ENCODE results near the gene KCNIP1. TPM values are rescaled to one million over a fixed set of nuclear protein-coding genes. Genes with fewer than 3 reads are reported as not detected.

Gene KCNIP1
- total RNA-seq, 2 donors from 2014 or later = not detected

- WGBS, 2 experiments (ENCODE audit: insufficient coverage in 1 of 2, insufficient read length in 1 of 2) = 91 to 92% methylated on average over 12 to 13 of the region's 13 CpGs
- no peak overlapping the region for H3K9ac ChIP-seq (ENCODE audit: extremely low read depth, low read length, poor library complexity, severe bottlenecking)
- no peaks in the 10 kb centered on the region for H3K36me3 ChIP-seq (ENCODE audit: control insufficient read depth, insufficient read depth, low read length)
- no peak overlapping the region for H3K4me3 ChIP-seq (ENCODE audit: low read length)
- Mint-ChIP-seq H3K36me3 (ENCODE audit: low read depth) (no peaks in the 10 kb centered on the region), H3K27me3 (ENCODE audit: insufficient read depth) (peaks cover 7% of the 10 kb centered on the region), H3K9me3 (no peaks in the 10 kb centered on the region), H3K4me1 (peaks cover 2% of the 10 kb centered on the region), H3K4me3 (no peak overlapping the region), H3K27ac (no peak overlapping the region)
- no peaks in the 10 kb centered on the region for H3K4me1 ChIP-seq (ENCODE audit: control insufficient read depth, insufficient read depth, low read length)
- TF ChIP-seq, protein P1, sequence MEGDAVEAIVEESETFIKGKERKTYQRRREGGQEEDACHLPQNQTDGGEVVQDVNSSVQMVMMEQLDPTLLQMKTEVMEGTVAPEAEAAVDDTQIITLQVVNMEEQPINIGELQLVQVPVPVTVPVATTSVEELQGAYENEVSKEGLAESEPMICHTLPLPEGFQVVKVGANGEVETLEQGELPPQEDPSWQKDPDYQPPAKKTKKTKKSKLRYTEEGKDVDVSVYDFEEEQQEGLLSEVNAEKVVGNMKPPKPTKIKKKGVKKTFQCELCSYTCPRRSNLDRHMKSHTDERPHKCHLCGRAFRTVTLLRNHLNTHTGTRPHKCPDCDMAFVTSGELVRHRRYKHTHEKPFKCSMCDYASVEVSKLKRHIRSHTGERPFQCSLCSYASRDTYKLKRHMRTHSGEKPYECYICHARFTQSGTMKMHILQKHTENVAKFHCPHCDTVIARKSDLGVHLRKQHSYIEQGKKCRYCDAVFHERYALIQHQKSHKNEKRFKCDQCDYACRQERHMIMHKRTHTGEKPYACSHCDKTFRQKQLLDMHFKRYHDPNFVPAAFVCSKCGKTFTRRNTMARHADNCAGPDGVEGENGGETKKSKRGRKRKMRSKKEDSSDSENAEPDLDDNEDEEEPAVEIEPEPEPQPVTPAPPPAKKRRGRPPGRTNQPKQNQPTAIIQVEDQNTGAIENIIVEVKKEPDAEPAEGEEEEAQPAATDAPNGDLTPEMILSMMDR (conservative IDR thresholded peaks at IDR 0.05) = no peak
- peak; percentile 22 for DNase-seq
- no peaks in the 10 kb centered on the region for H3K9me3 ChIP-seq (ENCODE audit: control insufficient read depth, low read length)
- no peaks in the 10 kb centered on the region for H3K27me3 ChIP-seq (ENCODE audit: control insufficient read depth, insufficient read depth, low read length, poor library complexity, severe bottlenecking)
- H3K27ac ChIP-seq (ENCODE audit: low read depth, low read length) = no peak overlapping the region
Observed at GRCh38 chr5:170640731-170641588, 137.1 kb downstream of the KCNIP1 start.

DNA sequence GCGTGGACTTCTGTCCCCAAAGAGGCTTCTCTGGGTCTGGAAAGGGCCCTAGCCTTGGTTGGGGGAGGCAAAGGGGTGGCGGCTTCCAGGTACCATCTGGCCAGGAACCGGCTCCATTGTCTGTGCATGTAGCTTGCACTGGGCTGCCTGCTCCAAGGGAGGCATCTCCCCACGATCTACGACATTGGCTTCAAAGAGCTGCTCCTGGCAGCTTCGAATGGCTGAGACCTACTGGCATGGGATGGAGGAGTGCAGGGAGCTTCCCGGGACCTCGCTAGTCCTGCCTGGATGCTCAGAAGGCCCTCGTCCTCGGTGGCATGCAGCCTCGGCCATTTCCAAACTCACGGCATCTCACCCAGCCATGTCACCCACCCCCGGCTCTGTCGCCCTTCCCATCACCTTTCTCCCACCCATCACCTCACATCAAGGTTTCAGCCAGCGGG is 137.8 kb downstream of the KCNIP1 start:
- WGBS, 2 experiments (ENCODE audit: insufficient coverage in 1 of 2, insufficient read length in 1 of 2) = 86 to 94% methylated on average over 4 to 15 of the region's 15 CpGs
- Histone ChIP-seq H3K9ac (ENCODE audit: extremely low read depth, low read length, poor library complexity, severe bottlenecking) (no peak overlapping the region), H3K4me1 (ENCODE audit: control insufficient read depth, insufficient read depth, low read length) (no peaks in the 10 kb centered on the region), H3K27ac (ENCODE audit: low read depth, low read length) (no peak overlapping the region), H3K4me3 (ENCODE audit: low read length) (no peak overlapping the region), H3K27me3 (ENCODE audit: control insufficient read depth, insufficient read depth, low read length, poor library complexity, severe bottlenecking) (no peaks in the 10 kb centered on the region), H3K9me3 (ENCODE audit: control insufficient read depth, low read length) (no peaks in the 10 kb centered on the region), H3K36me3 (ENCODE audit: control insufficient read depth, insufficient read depth, low read length) (no peaks in the 10 kb centered on the region)
- TF ChIP-seq, protein P1 (conservative IDR thresholded peaks at IDR 0.05) = no peak
- Mint-ChIP-seq H3K27ac (no peak overlapping the region), H3K36me3 (ENCODE audit: low read depth) (no peaks in the 10 kb centered on the region), H3K9me3 (no peaks in the 10 kb centered on the region), H3K4me1 (peaks cover 2% of the 10 kb centered on the region), H3K4me3 (no peak overlapping the region), H3K27me3 (ENCODE audit: insufficient read depth) (peaks cover 7% of the 10 kb centered on the region)
- DNase-seq = peak; percentile 35

DNA sequence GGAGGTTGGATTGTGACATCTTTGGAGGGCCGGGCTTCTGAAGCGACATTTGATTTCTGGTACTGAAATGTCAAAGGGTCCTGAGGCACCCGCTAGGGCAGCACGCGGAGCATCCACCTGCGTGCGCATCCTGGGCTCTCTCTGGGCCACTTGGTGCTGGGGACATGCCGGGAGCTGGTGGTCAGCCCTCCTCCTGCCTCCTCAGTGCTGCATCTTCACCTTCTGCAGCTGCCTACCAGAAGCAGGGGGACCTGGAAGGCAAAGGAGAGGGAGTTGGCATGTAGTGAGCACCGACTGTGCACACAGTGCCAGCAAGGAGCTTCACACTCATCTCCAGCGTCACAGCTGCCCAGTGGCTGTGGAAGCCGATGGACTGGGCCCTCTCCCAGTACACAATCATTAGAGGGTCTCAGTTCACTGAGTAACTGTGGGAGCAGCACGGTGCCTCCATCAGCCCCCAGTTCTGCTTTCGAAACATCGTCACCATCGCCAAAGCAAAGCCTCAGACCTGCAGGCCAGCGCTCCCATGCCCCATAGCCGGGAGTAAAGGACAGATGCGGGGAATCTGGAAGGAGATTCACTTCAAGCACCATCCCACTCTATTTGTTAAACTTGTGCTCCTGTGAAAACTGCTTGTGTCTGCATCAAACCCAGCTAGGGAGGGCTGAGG is 138.4 kb downstream of the KCNIP1 start:
- no peak overlapping the region for H3K4me3 ChIP-seq (ENCODE audit: low read length)
- H3K9ac ChIP-seq (ENCODE audit: extremely low read depth, low read length, poor library complexity, severe bottlenecking) = no peak overlapping the region
- H3K4me1 ChIP-seq (ENCODE audit: control insufficient read depth, insufficient read depth, low read length) = no peaks in the 10 kb centered on the region
- WGBS, 2 experiments (ENCODE audit: insufficient coverage in 1 of 2, insufficient read length in 1 of 2) = 88% methylated on average over 10 to 18 of the region's 18 CpGs
- H3K27me3 ChIP-seq (ENCODE audit: control insufficient read depth, insufficient read depth, low read length, poor library complexity, severe bottlenecking) = no peaks in the 10 kb centered on the region
- no peak overlapping the region for H3K27ac ChIP-seq (ENCODE audit: low read depth, low read length)
- H3K27ac Mint-ChIP-seq = no peak overlapping the region
- H3K27me3 Mint-ChIP-seq (ENCODE audit: insufficient read depth) = peaks cover 7% of the 10 kb centered on the region
- TF ChIP-seq, protein P1 (conservative IDR thresholded peaks at IDR 0.05) = no peak
- H3K4me3 Mint-ChIP-seq = no peak overlapping the region
- H3K9me3 Mint-ChIP-seq = no peaks in the 10 kb centered on the region
- H3K4me1 Mint-ChIP-seq = peaks cover 2% of the 10 kb centered on the region
- no peaks in the 10 kb centered on the region for H3K9me3 ChIP-seq (ENCODE audit: control insufficient read depth, low read length)
- DNase-seq = peak; percentile 28
- no peaks in the 10 kb centered on the region for H3K36me3 Mint-ChIP-seq (ENCODE audit: low read depth)
- no peaks in the 10 kb centered on the region for H3K36me3 ChIP-seq (ENCODE audit: control insufficient read depth, insufficient read depth, low read length)
